HG02759 (cell line): ENCODE results near the gene WNK2.

Source experiments
- ATAC-seq: cut with Tn5 transposase; IDR thresholded peaks from one replicate; pipeline ENCODE4 v1.9.1; 2021; ENCODE audit warnings: mild to moderate bottlenecking, moderate library complexity; ENCODE audit not compliant: unreplicated experiment

Gene WNK2

DNA sequence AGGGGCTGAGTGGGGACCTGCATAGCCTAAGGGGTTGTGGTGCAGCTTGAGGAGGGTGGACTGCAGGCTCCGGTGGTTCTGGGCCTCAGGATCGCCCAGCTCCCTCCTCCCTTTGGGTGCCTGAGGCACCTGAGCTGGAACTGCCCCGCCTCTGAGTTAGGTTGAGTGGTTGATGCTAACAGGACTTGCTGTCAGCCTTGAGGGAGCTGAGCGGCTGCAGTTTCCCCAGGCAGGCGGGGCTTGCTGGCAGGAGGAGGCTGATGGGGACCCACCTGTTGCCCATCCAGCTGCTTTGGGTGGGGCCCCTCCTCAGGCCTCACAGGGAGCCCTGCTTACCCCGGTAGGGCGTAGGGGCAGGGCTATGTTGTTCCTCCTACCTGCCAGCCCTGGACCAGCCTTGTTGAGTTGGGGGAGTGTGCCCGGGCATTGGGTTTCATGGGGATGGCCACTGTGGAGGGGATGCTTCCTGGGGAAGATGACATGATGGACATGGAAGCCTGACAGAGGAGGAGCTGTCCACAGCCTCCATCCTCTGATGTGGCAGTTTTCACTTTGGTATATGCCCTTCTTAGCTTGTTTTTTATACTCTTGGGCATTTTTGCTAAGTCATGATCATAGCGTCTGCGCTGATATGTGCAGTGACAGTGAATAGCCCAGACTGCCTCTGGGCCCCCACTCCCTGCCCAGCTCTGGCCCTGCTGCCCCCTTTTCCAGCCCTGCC, 14.3 kb downstream of the WNK2 start:
- ATAC-seq: no peak

DNA sequence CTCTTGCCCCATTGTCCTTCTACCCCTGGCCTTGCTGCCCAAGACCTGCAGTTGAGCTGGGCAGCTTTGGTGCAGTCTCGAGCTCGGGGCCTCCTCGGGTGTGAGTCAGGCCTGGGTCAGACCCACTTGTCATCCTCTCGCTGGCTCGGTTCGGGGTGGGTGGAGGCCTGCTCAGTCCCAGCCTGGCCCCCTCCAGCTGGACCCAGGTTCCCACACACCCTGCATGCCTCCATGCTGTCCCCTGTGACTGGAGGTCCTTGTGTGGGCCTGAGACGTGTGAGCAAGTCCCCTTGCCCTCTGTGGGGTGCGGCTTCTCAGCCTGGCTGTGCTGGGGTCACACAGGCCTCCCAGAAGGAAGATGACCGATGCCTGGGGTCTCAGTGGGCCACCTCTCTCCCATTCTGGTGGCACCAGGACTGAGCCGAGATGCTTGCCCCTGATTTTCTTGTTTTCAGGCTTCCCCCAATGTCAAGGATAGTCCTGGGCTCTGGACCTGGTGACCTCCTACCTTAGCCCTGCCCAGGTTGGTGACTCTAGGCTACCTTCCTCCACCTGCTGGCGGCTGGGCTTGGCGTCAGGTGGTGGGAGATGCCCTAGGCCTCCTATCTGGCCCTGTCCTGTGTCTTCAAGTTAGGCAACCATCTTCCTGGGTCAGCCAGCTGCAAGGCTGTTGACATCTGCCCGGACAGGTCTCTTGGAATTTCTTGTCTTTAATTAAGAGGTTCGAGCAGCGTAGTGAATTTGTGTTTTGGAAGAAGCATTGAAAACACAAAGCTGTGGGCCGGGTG, 15.1 kb downstream of the WNK2 start:
- ATAC-seq: no peak

GRCh38 chr9:93200449-93200742, 16.5 kb downstream of the WNK2 start:
- no peak for ATAC-seq

DNA sequence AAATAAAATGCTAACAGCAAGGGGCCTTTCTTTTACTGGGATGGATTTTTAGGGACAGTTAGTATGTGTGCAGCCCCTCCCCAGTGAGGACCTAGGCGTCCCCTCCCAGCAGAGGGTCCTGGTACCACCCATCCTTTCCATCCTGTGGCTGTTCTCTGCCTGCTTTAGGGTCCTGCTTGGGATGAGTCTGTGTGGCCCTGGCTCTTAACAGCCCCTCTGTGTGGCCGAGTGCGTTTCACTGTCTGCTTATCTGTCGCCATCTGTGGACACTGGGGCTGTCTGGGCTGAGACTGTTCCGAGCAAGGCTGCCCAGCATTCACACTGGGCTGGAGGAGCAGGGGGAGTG, 17.0 kb downstream of the WNK2 start:
- no peak for ATAC-seq

DNA sequence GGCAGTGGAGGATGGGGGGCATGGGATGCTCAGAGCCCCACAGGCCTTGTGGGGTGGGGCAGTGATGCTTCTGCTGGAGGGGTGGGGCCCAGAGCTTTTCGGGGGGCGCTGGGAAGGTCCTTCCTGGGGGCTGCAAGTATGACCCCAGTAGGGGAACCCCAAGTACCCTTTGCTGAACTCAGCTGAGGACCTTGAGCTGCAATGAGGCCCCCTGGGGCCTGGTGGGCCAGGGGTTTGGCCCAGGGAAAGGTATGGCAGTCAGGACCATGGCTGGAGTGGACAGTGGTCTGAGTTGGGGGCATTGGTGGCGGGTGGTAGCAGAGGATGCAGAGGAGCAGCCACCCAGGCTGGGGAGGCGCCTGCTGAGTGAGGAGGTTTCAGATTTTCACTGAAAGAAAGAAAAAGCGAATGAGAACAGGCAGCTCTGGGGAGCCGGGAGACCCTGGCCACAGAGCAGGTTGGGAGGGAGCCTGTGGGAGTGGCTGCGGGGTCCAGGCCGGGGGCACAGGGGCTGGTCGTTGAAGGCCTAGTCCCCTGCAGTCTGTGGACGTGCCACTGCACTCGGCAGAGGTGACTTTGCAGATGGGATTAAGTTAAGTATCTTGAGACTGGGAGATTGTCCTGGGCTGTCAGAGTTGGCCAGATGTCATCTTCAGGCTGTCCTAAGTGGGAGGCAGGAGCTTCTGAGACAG, 19.2 kb downstream of the WNK2 start:
- no peak for ATAC-seq

GRCh38 chr9:93203718-93204469, 20.0 kb downstream of the WNK2 start:
- no peak for ATAC-seq

- no peak for ATAC-seq
Measured at GRCh38 chr9:93204470-93205043, 20.6 kb downstream of the WNK2 start.

DNA sequence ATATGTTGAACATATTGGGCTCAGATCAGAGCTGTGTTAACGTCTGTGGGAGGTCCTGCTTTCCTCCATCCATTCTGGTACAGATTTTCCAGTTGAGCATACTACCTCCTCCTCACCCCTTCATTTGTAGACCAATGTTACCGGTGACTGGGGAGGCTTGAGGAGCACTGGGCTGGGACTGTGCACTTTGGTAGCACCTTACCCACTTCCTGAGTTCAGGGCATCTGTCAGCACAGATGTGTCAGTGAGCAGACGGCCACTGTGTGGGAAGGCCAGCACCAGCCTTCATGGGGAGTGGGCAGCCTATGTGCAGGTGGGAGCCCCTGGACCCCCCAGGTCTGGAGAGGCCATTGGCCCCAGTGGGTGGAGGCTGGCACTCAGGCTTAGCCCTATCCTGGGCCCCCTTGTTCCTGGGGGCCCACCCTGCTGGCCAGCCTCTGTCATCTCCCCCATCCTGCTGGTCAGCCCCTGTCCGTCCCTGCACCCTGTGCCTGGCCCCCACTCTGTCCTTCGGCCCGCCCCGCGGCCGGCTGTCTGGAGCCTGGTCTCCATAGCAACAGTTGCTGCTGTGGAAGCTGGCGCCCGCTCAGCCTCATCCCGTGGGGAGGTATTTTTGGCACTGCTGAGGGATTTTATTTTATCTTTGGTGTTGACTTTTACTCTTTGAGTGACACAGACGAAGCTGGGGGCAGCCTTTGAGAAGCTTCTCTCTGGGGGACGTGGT, 21.3 kb downstream of the WNK2 start:
- no peak for ATAC-seq

DNA sequence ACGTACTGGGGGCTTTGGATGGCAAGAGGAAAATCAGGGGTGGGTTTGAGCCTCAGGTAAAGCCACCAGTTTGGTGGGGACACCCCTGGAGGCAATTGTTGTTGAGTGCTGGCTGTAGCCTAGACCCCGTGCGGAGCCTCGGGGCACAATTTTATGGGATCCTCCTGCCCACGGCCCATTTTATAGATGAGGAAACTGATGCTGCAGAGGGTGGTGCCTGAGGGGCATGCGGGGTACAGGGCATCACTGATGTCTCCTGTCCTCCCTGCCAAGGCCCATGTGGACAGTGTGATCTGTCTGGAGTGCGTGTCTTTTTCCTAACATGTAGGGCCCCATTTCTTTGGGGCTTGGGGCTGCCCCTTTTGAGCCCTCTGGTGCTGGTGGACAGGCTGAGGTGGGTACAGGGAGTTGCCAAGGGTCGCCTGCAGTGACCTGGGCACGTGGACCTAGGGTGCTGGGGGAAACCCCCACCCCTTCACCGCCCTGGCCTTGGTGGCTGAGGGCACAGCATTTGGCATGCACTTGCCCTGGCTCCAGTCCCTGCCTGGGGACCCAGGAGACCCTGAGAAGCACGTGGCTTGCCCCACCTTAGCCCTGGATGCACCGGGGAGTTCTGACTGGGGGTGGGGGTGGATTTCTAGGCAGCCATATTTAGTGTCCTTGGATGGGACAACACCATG, 22.1 kb downstream of the WNK2 start:
- ATAC-seq: no peak

DNA sequence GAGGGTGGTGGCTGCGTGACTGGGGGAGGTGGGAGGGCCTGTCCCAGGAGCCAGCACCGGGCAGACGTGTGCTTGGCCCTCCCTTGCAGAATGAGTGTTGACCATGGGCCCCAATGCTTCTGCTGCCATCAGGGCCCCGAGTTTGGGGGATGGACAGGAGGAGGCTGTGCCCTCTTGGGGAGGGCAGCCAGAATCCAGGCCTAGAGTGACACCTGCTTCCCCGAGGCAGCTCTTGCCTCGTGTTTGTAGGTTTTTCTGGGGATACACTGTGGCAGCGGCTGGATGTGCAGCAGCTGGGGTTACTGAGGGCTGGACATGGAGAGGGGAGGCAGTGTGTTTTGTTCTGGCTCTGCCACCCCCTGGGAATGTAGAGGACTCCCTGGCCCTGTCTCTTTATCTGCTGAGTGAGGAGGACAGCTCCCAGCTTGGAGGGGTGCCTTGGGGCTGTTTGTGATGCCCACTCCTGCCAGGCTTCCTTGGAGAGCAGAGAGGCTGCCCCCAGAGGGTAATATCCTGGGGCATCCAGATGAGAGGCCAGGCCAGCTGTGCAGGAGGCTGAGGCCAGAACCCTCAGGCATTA, 22.7 kb downstream of the WNK2 start:
- no peak for ATAC-seq

DNA sequence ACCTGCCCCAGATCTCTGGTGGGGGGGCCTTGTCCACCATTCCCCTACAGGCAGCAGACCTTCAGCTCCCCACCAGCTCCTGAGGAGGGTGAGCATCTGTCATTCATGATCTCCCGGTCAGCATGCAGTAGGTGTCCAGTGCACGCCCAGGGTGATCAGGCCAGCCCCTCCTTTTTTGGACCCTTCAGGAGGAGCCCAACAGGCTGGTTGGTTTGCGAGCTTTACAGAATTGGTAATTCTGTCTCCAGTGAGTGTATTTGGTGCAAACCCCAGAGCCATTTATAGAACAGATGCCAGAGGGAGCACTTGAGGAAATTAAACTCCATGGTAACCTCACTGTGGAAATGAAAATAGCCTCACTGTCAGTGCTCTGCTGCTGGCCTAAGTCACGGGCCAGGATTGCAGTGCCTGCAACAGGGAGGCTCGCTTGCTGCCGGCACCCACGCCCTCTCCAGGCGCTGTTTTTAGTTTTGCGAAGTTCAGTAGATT, 23.4 kb downstream of the WNK2 start:
- no peak for ATAC-seq

DNA sequence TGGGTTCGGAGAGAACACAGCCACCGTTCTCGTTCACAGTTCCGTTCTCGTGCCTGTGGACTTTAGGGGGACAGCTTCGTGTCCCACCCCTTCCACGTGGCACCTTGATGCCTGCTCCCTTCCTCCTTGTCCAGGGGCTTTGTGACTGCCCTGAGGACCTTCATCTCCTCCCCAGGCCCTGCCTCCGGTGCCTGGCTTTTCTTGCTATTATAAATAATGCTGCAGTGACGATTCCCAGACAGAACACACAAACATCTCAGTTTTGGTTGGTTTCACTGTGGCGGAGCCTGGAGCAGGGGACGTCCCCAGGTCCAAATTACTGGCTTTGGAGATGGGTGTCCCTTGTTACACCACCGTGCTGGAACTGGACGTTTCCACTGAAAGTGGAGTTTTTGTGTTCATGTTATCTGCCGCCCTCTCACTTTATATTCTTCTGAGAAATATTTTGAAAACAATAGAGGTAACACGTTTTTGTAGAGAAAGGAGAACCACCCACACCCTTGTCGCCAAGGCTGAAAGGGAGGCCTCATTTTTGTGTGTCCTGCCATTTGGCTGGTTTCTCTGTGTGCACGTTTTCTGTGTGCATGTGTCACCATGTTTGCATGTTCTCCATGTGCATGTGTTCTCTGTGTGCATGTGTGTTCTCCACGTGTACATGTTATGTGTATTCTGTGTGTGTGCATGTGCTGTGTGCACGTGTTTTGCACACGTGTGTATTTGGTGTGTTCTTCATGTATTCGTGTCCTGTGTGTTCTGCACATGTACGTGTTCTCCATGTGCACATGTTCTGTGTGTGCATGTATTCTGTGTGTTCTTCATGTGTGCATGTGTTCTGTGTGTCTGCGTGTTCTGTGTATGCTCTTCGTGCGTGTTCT, 24.2 kb downstream of the WNK2 start:
- ATAC-seq: no peak

- ATAC-seq: no peak
Measured at GRCh38 chr9:93209097-93209496, 25.2 kb downstream of the WNK2 start.

- no peak for ATAC-seq
Measured at GRCh38 chr9:93209576-93210323, 25.8 kb downstream of the WNK2 start.

- ATAC-seq: no peak
Measured at GRCh38 chr9:93210324-93210973, 26.5 kb downstream of the WNK2 start.

- no peak for ATAC-seq
Measured at GRCh38 chr9:93210974-93211653, 27.2 kb downstream of the WNK2 start.

DNA sequence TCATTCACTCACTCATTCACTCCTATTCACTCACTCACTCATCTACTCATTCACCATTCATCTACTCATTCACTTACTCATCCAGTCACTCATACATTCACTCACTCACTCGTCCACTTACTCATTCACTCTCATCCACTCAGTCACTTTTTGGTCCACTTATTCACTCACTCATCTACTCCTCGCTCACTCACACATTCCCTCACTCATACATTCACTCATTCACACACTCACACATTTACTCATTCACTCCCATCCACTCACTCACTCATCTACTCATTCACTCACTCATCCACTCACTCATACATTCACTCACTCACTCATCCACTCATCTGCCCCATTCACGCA, 27.7 kb downstream of the WNK2 start:
- ATAC-seq: no peak
